C4-2B (cell line): Measurements from ENCODE around the gene TNS3.

Experiments used
- ZFX ChIP-seq: fragments of 450-650 bp; IDR thresholded peaks from 2 replicates; pipeline ENCODE4 v1.6.1; 2017
- TF ChIP-seq, protein P1 (sequence below): fragments of 450-650 bp; conservative IDR thresholded peaks from 2 replicates; pipeline ENCODE4 v1.5.1; 2017; ENCODE audit warnings: mild to moderate bottlenecking

DNA sequence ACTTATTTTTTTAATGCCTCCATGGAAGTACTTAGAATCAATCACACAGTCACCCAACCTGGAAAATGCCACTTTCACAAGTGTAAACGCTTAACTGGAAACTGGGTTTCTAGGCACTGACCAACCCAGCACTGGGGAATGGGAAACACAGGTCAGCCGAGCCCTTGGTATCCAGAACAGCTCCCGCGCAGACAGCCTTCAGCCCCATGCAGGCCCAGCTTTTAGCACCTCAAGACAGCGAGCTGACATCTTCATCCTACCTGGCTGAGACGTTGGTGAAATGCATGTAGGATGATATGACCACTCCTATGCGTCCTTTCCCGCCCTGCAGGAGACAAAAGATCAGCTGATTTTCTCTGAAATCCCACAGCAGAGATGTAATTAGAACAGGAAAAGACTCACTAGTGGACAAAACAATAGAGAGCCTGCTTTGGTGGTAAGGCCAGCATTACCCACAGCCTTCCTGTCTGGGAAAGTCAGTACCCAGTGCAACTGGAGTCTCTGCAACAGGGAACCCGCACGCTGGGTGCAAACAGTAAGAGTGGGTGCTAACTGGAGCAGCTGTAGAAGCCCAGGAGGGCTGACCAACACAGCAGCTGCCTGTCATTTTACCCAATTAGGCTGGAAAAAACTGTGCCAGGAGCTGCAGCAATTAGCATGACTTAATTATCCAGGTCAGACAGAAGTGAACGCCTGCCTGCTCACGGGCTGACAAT lies 153.7 kb downstream of the TNS3 start:
- TF ChIP-seq, protein P1, sequence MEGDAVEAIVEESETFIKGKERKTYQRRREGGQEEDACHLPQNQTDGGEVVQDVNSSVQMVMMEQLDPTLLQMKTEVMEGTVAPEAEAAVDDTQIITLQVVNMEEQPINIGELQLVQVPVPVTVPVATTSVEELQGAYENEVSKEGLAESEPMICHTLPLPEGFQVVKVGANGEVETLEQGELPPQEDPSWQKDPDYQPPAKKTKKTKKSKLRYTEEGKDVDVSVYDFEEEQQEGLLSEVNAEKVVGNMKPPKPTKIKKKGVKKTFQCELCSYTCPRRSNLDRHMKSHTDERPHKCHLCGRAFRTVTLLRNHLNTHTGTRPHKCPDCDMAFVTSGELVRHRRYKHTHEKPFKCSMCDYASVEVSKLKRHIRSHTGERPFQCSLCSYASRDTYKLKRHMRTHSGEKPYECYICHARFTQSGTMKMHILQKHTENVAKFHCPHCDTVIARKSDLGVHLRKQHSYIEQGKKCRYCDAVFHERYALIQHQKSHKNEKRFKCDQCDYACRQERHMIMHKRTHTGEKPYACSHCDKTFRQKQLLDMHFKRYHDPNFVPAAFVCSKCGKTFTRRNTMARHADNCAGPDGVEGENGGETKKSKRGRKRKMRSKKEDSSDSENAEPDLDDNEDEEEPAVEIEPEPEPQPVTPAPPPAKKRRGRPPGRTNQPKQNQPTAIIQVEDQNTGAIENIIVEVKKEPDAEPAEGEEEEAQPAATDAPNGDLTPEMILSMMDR = no peak
- no peak for TF ChIP-seq ZFX
